NB4 (cell line): ENCODE results near the gene RPTOR.

Experiments
- POLR2A ChIP-seq: IDR thresholded peaks from 2 replicates; pipeline ENCODE4 v1.6.1; 2011; ENCODE audit warnings: mild to moderate bottlenecking; ENCODE audit not compliant: insufficient read length; ENCODE audit errors: extremely low read depth
- TF ChIP-seq, protein P1 (sequence below): IDR thresholded peaks from one replicate; pipeline ENCODE4 v1.5.1; 2012; ENCODE audit warnings: low read depth, low read length

DNA sequence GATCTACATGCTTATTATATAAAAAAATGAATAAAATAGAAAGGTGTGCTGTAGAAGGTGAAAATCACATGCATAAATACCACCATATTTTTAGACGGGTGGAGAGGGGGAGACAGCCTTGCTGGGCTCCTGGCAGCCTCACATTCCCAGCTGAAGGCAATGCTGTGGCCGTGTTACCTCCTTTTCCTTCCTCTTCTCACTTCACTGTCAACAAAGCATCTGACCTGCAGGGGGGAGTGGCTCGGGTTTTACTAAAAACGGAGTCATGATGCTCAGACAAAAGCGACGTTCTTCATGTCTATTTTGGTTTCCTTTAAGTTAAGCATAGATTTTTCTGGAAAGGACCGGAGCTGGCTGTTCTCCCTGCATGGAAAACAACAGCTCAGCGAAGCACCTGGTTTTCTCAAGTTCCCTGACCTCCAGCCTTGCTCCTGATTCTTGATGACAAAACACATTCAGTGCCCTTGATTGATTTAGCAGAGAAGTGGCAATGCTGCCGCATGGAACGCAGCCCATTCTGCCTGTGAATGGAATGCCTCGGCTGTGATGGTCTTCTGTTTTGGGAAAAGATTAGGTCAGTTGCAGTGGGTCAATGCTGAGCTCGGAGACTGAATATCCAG lies 5.5 kb upstream of the RPTOR start:
- TF ChIP-seq, protein P1, sequence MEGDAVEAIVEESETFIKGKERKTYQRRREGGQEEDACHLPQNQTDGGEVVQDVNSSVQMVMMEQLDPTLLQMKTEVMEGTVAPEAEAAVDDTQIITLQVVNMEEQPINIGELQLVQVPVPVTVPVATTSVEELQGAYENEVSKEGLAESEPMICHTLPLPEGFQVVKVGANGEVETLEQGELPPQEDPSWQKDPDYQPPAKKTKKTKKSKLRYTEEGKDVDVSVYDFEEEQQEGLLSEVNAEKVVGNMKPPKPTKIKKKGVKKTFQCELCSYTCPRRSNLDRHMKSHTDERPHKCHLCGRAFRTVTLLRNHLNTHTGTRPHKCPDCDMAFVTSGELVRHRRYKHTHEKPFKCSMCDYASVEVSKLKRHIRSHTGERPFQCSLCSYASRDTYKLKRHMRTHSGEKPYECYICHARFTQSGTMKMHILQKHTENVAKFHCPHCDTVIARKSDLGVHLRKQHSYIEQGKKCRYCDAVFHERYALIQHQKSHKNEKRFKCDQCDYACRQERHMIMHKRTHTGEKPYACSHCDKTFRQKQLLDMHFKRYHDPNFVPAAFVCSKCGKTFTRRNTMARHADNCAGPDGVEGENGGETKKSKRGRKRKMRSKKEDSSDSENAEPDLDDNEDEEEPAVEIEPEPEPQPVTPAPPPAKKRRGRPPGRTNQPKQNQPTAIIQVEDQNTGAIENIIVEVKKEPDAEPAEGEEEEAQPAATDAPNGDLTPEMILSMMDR, result no peak
- no peak for TF ChIP-seq POLR2A
